Measurements from ENCODE around the gene TUBD1.

Gene TUBD1

GRCh38 chr17:59870482-59870881 is 22.3 kb downstream of the TUBD1 start:
- no peaks in the 10 kb centered on the region for H3K9me3 ChIP-seq (ENCODE audit: severe bottlenecking)
- no peaks in the 10 kb centered on the region for H3K27me3 ChIP-seq (ENCODE audit: insufficient read depth, low read depth, severe bottlenecking)
- peaks cover 61% of the 10 kb centered on the region for H3K36me3 ChIP-seq
- no peak overlapping the region for H3K4me3 ChIP-seq (ENCODE audit: low read depth, low read length)
- no peak for TF ChIP-seq CTCF (IDR thresholded peaks at IDR 0.05; ENCODE audit: low read depth, low read length)
- H3K27ac ChIP-seq = no peak overlapping the region
- DNase-seq = no peak

- no peak overlapping the region for H3K27ac ChIP-seq
- H3K36me3 ChIP-seq = peaks cover 62% of the 10 kb centered on the region
- DNase-seq = no peak
- H3K9me3 ChIP-seq (ENCODE audit: severe bottlenecking) = no peaks in the 10 kb centered on the region
- H3K27me3 ChIP-seq (ENCODE audit: insufficient read depth, low read depth, severe bottlenecking) = no peaks in the 10 kb centered on the region
- H3K4me3 ChIP-seq (ENCODE audit: low read depth, low read length) = no peak overlapping the region
- TF ChIP-seq CTCF (IDR thresholded peaks at IDR 0.05; ENCODE audit: low read depth, low read length) = no peak
These were observed 22.9 kb downstream of the TUBD1 start for GRCh38 chr17:59869941-59870218.

- no peak overlapping the region for H3K4me3 ChIP-seq (ENCODE audit: low read depth, low read length)
- no peak for TF ChIP-seq CTCF (IDR thresholded peaks at IDR 0.05; ENCODE audit: low read depth, low read length)
- no peaks in the 10 kb centered on the region for H3K9me3 ChIP-seq (ENCODE audit: severe bottlenecking)
- no peaks in the 10 kb centered on the region for H3K27me3 ChIP-seq (ENCODE audit: insufficient read depth, low read depth, severe bottlenecking)
- H3K36me3 ChIP-seq = peaks cover 68% of the 10 kb centered on the region
- no peak overlapping the region for H3K27ac ChIP-seq
- DNase-seq = no peak
These were observed 29.1 kb downstream of the TUBD1 start for GRCh38 chr17:59863616-59864015.

GRCh38 chr17:59859444-59860025 is 33.2 kb downstream of the TUBD1 start:
- no peak for TF ChIP-seq CTCF (IDR thresholded peaks at IDR 0.05; ENCODE audit: low read depth, low read length)
- Histone ChIP-seq H3K9me3 (ENCODE audit: severe bottlenecking) (no peaks in the 10 kb centered on the region), H3K36me3 (peaks cover 41% of the 10 kb centered on the region), H3K27ac (no peak overlapping the region), H3K4me3 (ENCODE audit: low read depth, low read length) (no peak overlapping the region), H3K27me3 (ENCODE audit: insufficient read depth, low read depth, severe bottlenecking) (no peaks in the 10 kb centered on the region)
- DNase-seq = no peak

- peaks cover 35% of the 10 kb centered on the region for H3K36me3 ChIP-seq
- DNase-seq = no peak
- H3K27me3 ChIP-seq (ENCODE audit: insufficient read depth, low read depth, severe bottlenecking) = no peaks in the 10 kb centered on the region
- no peak for TF ChIP-seq CTCF (IDR thresholded peaks at IDR 0.05; ENCODE audit: low read depth, low read length)
- no peaks in the 10 kb centered on the region for H3K9me3 ChIP-seq (ENCODE audit: severe bottlenecking)
- no peak overlapping the region for H3K4me3 ChIP-seq (ENCODE audit: low read depth, low read length)
- H3K27ac ChIP-seq = no peak overlapping the region
These were observed 33.8 kb downstream of the TUBD1 start for GRCh38 chr17:59858932-59859331.

- no peak for TF ChIP-seq CTCF (IDR thresholded peaks at IDR 0.05; ENCODE audit: low read depth, low read length)
- DNase-seq = no peak
- Histone ChIP-seq H3K9me3 (ENCODE audit: severe bottlenecking) (no peaks in the 10 kb centered on the region), H3K27me3 (ENCODE audit: insufficient read depth, low read depth, severe bottlenecking) (no peaks in the 10 kb centered on the region), H3K4me3 (ENCODE audit: low read depth, low read length) (no peak overlapping the region), H3K27ac (no peak overlapping the region), H3K36me3 (peaks cover 28% of the 10 kb centered on the region)
These were observed 34.5 kb downstream of the TUBD1 start for GRCh38 chr17:59858167-59858816.

All from WERI-Rb-1 (cell line).